Measurements from ENCODE around the gene UACA. TPM values are rescaled to one million over a fixed set of nuclear protein-coding genes. Genes with fewer than 3 reads are reported as not detected.
"Not testable (repeated sequence)": the region's sequence is repeated elsewhere in the genome, so short reads cannot be mapped to it uniquely, and the experiment has no call there.

The UACA gene
- total RNA-seq, 6 experiments from 2014 or later: 119 to 309 (median 142) TPM

GRCh38 chr15:70748281-70748747, 15.0 kb downstream of the UACA start:
- TF ChIP-seq CTCF (IDR thresholded peaks at IDR 0.05): no peak
- peak overlapping the region; percentile 25; the same call in 1 of the 2 replicates for H3K4me3 Mint-ChIP-seq
- peaks cover 77% of the 10 kb centered on the region for H3K4me1 Mint-ChIP-seq (ENCODE audit: low read depth)
- H3K36me3 Mint-ChIP-seq (ENCODE audit: low read depth): peaks cover 34% of the 10 kb centered on the region
- H3K27ac Mint-ChIP-seq: peak overlapping the region; percentile 34; the same call in 1 of the 2 replicates
- no peaks in the 10 kb centered on the region for H3K9me3 Mint-ChIP-seq
- peak; percentile 75 for DNase-seq
- H3K27me3 Mint-ChIP-seq (ENCODE audit: insufficient read depth): no peaks in the 10 kb centered on the region; the same call in 1 of the 2 replicates

- H3K27me3 Mint-ChIP-seq (ENCODE audit: insufficient read depth); H3K27ac Mint-ChIP-seq; H3K9me3 Mint-ChIP-seq; H3K4me3 Mint-ChIP-seq; DNase-seq: not testable (repeated sequence)
- H3K4me1 Mint-ChIP-seq (ENCODE audit: low read depth): peaks cover 81% of the 10 kb centered on the region
- peaks cover 34% of the 10 kb centered on the region for H3K36me3 Mint-ChIP-seq (ENCODE audit: low read depth)
Observed at GRCh38 chr15:70746598-70746997, 16.8 kb downstream of the UACA start.

GRCh38 chr15:70742928-70743327, 20.4 kb downstream of the UACA start:
- DNase-seq: no peak
- TF ChIP-seq CTCF (IDR thresholded peaks at IDR 0.05): no peak
- peaks cover 22% of the 10 kb centered on the region for H3K36me3 Mint-ChIP-seq (ENCODE audit: low read depth)
- peak overlapping the region; percentile 9; the same call in 1 of the 2 replicates for H3K4me3 Mint-ChIP-seq
- H3K27ac Mint-ChIP-seq: peak overlapping the region; percentile 66
- H3K9me3 Mint-ChIP-seq: no peaks in the 10 kb centered on the region
- no peaks in the 10 kb centered on the region; the same call in 1 of the 2 replicates for H3K27me3 Mint-ChIP-seq (ENCODE audit: insufficient read depth)
- peaks cover 80% of the 10 kb centered on the region for H3K4me1 Mint-ChIP-seq (ENCODE audit: low read depth)

- DNase-seq: peak; percentile 44
- H3K36me3 Mint-ChIP-seq (ENCODE audit: low read depth): peaks cover 21% of the 10 kb centered on the region
- peak overlapping the region; percentile 70 for H3K27ac Mint-ChIP-seq
- peak overlapping the region; percentile 15 for H3K4me3 Mint-ChIP-seq
- no peaks in the 10 kb centered on the region; the same call in 1 of the 2 replicates for H3K27me3 Mint-ChIP-seq (ENCODE audit: insufficient read depth)
- peaks cover 81% of the 10 kb centered on the region for H3K4me1 Mint-ChIP-seq (ENCODE audit: low read depth)
- H3K9me3 Mint-ChIP-seq: no peaks in the 10 kb centered on the region
- TF ChIP-seq CTCF (IDR thresholded peaks at IDR 0.05): no peak
Observed at GRCh38 chr15:70741677-70742293, 21.6 kb downstream of the UACA start.

GRCh38 chr15:70741107-70741531, 22.2 kb downstream of the UACA start:
- peaks cover 14% of the 10 kb centered on the region for H3K36me3 Mint-ChIP-seq (ENCODE audit: low read depth)
- H3K27me3 Mint-ChIP-seq (ENCODE audit: insufficient read depth): no peaks in the 10 kb centered on the region; the same call in 1 of the 2 replicates
- peak; percentile 78 for DNase-seq
- 0 out of 2 replicates have a peak overlapping the region, but pooled peaks have one; percentile 6 for H3K4me3 Mint-ChIP-seq
- H3K9me3 Mint-ChIP-seq: no peaks in the 10 kb centered on the region
- H3K4me1 Mint-ChIP-seq (ENCODE audit: low read depth): peaks cover 74% of the 10 kb centered on the region
- no peak for TF ChIP-seq CTCF (IDR thresholded peaks at IDR 0.05)
- H3K27ac Mint-ChIP-seq: peak overlapping the region; percentile 77

GRCh38 chr15:70735040-70735439, 28.3 kb downstream of the UACA start:
- DNase-seq; H3K27ac Mint-ChIP-seq; H3K4me3 Mint-ChIP-seq; H3K27me3 Mint-ChIP-seq (ENCODE audit: insufficient read depth); H3K9me3 Mint-ChIP-seq; H3K36me3 Mint-ChIP-seq (ENCODE audit: low read depth): not testable (repeated sequence)
- H3K4me1 Mint-ChIP-seq (ENCODE audit: low read depth): peaks cover 22% of the 10 kb centered on the region
